ENCODE results near the gene BTBD9.

DNA sequence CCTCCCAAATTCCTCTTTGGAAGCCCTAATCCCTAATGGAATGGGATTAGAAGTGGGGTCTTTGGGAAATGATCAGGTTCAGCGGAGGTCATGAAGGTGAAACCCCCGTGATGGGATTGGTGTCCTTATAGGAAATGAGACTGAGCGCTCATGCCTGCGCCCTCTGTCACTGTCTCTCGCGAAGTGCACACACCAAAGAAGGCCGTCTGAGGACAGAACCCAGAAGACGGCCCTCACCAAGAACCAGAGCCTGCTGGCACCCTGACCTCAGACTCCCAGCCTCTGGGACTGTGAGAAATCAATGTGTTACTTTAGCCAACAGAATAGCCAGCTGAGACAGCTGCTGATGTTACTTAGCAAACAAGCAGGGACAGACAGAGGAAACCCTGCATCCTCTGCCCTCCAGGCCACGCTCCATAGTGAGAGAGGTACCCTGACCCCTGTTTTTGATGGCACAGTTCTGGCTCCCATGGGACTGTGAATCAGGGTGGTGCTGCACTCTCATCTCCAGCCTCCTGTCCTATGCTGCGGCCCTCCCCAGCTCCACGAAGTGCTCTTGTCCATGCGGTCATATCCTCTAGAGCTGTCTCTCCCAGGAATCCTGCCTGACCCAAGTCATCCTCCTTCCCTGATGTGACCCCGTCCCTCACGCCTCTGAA is 450.9 kb downstream of the BTBD9 start:
- TF ChIP-seq POLR2A (IDR thresholded peaks at IDR 0.05; ENCODE audit: low read depth, low read length): no peak
- TF ChIP-seq POLR2AphosphoS5 (IDR thresholded peaks at IDR 0.05; ENCODE audit: low read depth, low read length): no peak
